Glomerular endothelial cell (primary cell): ENCODE data around the gene TBC1D14. TPM values are rescaled to one million over a fixed set of nuclear protein-coding genes. Genes with fewer than 3 reads are reported as not detected.
"Not testable (repeated sequence)": the region's sequence is repeated elsewhere in the genome, so short reads cannot be mapped to it uniquely, and the experiment has no call there.

Experiments used
- DNase-seq: peaks from one replicate; pipeline ENCODE4 v3.0.0-alpha.2; 2011; ENCODE audit warnings: low read depth, low spot score; ENCODE audit errors: extremely low read depth
- total RNA-seq: library from RNA; depleted of rRNA; stranded (reverse); fragments of >200 nt; gene quantifications from 2 replicates; pipeline ENCODE4 v1.2.3, GENCODE V29; 2015

Gene TBC1D14
- total RNA-seq, 1 donor from 2014 or later = 22.0 TPM

- DNase-seq = no peak
These were observed 164.1 kb downstream of the TBC1D14 start for GRCh38 chr4:7073526-7074390.

- DNase-seq = no peak
These were observed 164.8 kb downstream of the TBC1D14 start for GRCh38 chr4:7074426-7074825.

GRCh38 chr4:7075962-7076695 lies 166.5 kb downstream of the TBC1D14 start:
- no peak for DNase-seq

GRCh38 chr4:7076696-7077082 lies 167.1 kb downstream of the TBC1D14 start:
- DNase-seq = no peak

GRCh38 chr4:7077371-7077770 lies 167.7 kb downstream of the TBC1D14 start:
- DNase-seq = no peak

- DNase-seq = no peak
These were observed 168.4 kb downstream of the TBC1D14 start for GRCh38 chr4:7078025-7078424.

- DNase-seq = not testable (repeated sequence)
These were observed 169.9 kb downstream of the TBC1D14 start for GRCh38 chr4:7079483-7079882.

GRCh38 chr4:7079909-7080308 lies 170.3 kb downstream of the TBC1D14 start:
- not testable (repeated sequence) for DNase-seq

Other genes starting within 250 kb of the TBC1D14 start
- gene S100P, start 215.9 kb upstream of the TBC1D14 start, total RNA-seq = not detected in 2 replicates
- 43.2 and 43.5 TPM in 2 replicates for gene MRFAP1L1, start 200.0 kb upstream of the TBC1D14 start, total RNA-seq
- 20.7 and 21.0 TPM in 2 replicates for gene BLOC1S4, start 193.7 kb upstream of the TBC1D14 start, total RNA-seq
- gene KIAA0232, start 127.1 kb upstream of the TBC1D14 start, total RNA-seq = 21.1 and 22.5 TPM in 2 replicates
- gene TADA2B, start 133.5 kb downstream of the TBC1D14 start, total RNA-seq = 10.6 and 15.9 TPM in 2 replicates
- 23.6 and 31.7 TPM in 2 replicates for gene GRPEL1, start 158.2 kb downstream of the TBC1D14 start, total RNA-seq